SU-DHL-6 (cell line): ENCODE results near the gene OXT.

Source experiments
- H2AFZ ChIP-seq: fragments of 200-600 bp; sonication (generic); 2 replicates; pipeline ENCODE4 v1.6.1; 2014; ENCODE audit warnings: low read depth, mild to moderate bottlenecking, moderate library complexity, mixed read lengths, antibody characterized with exemption, low read length; ENCODE audit not compliant: severe bottlenecking
- H3F3A ChIP-seq: fragments of 200-600 bp; shearing (Covaris generic); 2 replicates; pipeline ENCODE4 v1.6.0; 2016; ENCODE audit warnings: antibody characterized with exemption, mild to moderate bottlenecking; ENCODE audit not compliant: insufficient read depth
- H3K27ac ChIP-seq: fragments of 200-600 bp; sonication (generic); 2 replicates; pipeline ENCODE4 v1.5.1; 2016; ENCODE audit warnings: low read depth, mild to moderate bottlenecking, low read length, moderate library complexity, mixed read lengths
- H3K27me3 ChIP-seq: fragments of 200-600 bp; sonication (generic), shearing (Covaris generic); 2 replicates; pipeline ENCODE4 v1.6.0; 2014; ENCODE audit warnings: mild to moderate bottlenecking, low read length
- H3K36me3 ChIP-seq: fragments of 200-600 bp; sonication (generic); 2 replicates; pipeline ENCODE4 v1.6.1; 2014; ENCODE audit warnings: mild to moderate bottlenecking, low read length, mixed read lengths
- H3K4me2 ChIP-seq: fragments of 300-600, 200-600 bp; shearing (Covaris generic), sonication (generic); 2 replicates; pipeline ENCODE4 v1.6.0; 2014; ENCODE audit warnings: low read length, low read depth, mild to moderate bottlenecking; ENCODE audit not compliant: poor library complexity, severe bottlenecking
- H3K4me3 ChIP-seq: fragments of 200-600 bp; sonication (generic); 2 replicates; pipeline ENCODE4 v1.5.1; 2014; ENCODE audit warnings: antibody characterized with exemption, low read length, mild to moderate bottlenecking, mixed read lengths; ENCODE audit not compliant: insufficient read depth, poor library complexity, severe bottlenecking
- H3K79me2 ChIP-seq: fragments of 200-600 bp; sonication (generic); 2 replicates; pipeline ENCODE4 v1.6.1; 2014; ENCODE audit warnings: mild to moderate bottlenecking, low read length, moderate library complexity; ENCODE audit not compliant: insufficient read depth
- H3K9ac ChIP-seq: fragments of 200-600 bp; sonication (generic); 2 replicates; pipeline ENCODE4 v1.7.0; 2014; ENCODE audit warnings: mild to moderate bottlenecking, low read length
- H3K9me2 ChIP-seq: fragments of 200-600 bp; sonication (generic); replicated peaks from 2 replicates; pipeline ENCODE4 v1.6.1; 2014; ENCODE audit warnings: low read length; ENCODE audit not compliant: insufficient read depth
- H3K9me3 ChIP-seq: fragments of 200-600 bp; sonication (generic); 2 replicates; pipeline ENCODE4 v1.6.1; 2014; ENCODE audit warnings: low read length, mixed read lengths; ENCODE audit not compliant: insufficient read depth
- H4K20me1 ChIP-seq: fragments of 200-600 bp; sonication (generic); 2 replicates; pipeline ENCODE4 v1.6.1; 2014; ENCODE audit warnings: low read depth, mild to moderate bottlenecking, antibody characterized with exemption, low read length, moderate library complexity, mixed read lengths
- EZH2phosphoT487 ChIP-seq: fragments of 200-600 bp; sonication (generic), shearing (Covaris generic); conservative IDR thresholded peaks from 2 replicates; pipeline ENCODE4 v1.6.1; 2018; ENCODE audit warnings: mild to moderate bottlenecking, antibody characterized with exemption, low read length, moderate library complexity, mixed read lengths
- TF ChIP-seq, protein P1 (sequence below): fragments of 200-600 bp; sonication (generic); IDR thresholded peaks from one replicate; pipeline ENCODE4 v1.5.1; 2017; ENCODE audit warnings: antibody characterized with exemption, mild to moderate bottlenecking, low read length, moderate library complexity; ENCODE audit not compliant: insufficient read depth, poor library complexity, severe bottlenecking

The OXT gene

DNA sequence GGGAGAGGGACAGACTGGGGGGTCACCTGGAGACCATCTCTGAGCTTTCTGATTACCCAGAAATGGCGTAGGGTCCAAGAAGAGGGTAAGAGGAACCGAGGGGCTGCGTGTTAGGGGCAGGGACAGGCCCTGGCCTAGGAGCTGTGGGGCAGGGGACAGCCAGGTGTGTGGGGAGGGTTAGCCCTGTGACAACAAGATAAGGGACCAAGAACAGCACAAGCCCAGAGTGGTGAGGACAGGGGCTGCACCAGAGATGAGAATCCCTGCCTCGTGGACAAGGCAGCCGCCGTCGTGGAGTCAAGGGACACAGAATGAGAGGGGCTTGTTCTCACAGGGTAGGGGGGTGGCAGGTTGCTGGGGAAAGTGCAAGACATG, 13.6 kb downstream of the OXT start:
- Histone ChIP-seq H3K4me2 (no peak overlapping the region), H2AFZ (no peak overlapping the region), H3K4me3 (no peak overlapping the region), H3K9ac (no peak overlapping the region), H3K79me2 (no peaks in the 10 kb centered on the region), H3K9me2 (no peaks in the 10 kb centered on the region), H3F3A (no peaks in the 10 kb centered on the region), H3K27ac (no peak overlapping the region), H3K27me3 (no peaks in the 10 kb centered on the region), H4K20me1 (no peaks in the 10 kb centered on the region), H3K36me3 (no peaks in the 10 kb centered on the region), H3K9me3 (no peaks in the 10 kb centered on the region)
- no peak for TF ChIP-seq EZH2phosphoT487

DNA sequence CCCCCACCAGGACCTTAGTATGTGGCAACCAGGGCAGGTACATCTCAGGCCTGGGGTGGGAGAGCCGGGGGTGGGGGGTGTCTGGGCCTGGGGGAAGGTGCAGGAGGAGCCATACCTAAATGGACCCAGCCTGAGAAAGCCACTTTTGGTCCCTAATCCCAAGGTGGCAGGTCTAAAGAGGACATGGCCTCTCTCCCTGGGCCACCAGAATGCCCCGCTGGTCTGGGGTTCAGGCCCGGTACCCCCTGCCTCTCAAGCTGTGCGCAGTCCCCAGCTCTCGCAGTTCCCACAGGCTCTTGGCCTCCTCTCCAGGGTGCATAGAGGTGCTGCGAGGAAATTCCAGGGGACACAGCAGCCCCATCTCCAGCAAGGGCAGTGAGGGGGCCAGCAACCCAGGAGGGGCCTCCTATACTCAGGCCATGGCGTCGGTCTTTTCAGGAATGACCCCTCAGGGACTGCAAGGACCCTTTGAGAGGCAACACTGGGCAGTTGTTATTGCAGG, 14.2 kb downstream of the OXT start:
- Histone ChIP-seq H3K9me3 (no peaks in the 10 kb centered on the region), H3K9me2 (no peaks in the 10 kb centered on the region), H3K4me3 (no peak overlapping the region), H3K27ac (no peak overlapping the region), H3K79me2 (no peaks in the 10 kb centered on the region), H3K27me3 (no peaks in the 10 kb centered on the region), H3K9ac (no peak overlapping the region), H3K4me2 (no peak overlapping the region), H2AFZ (no peak overlapping the region), H4K20me1 (no peaks in the 10 kb centered on the region), H3K36me3 (no peaks in the 10 kb centered on the region), H3F3A (no peaks in the 10 kb centered on the region)
- TF ChIP-seq, protein P1, sequence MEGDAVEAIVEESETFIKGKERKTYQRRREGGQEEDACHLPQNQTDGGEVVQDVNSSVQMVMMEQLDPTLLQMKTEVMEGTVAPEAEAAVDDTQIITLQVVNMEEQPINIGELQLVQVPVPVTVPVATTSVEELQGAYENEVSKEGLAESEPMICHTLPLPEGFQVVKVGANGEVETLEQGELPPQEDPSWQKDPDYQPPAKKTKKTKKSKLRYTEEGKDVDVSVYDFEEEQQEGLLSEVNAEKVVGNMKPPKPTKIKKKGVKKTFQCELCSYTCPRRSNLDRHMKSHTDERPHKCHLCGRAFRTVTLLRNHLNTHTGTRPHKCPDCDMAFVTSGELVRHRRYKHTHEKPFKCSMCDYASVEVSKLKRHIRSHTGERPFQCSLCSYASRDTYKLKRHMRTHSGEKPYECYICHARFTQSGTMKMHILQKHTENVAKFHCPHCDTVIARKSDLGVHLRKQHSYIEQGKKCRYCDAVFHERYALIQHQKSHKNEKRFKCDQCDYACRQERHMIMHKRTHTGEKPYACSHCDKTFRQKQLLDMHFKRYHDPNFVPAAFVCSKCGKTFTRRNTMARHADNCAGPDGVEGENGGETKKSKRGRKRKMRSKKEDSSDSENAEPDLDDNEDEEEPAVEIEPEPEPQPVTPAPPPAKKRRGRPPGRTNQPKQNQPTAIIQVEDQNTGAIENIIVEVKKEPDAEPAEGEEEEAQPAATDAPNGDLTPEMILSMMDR = no peak
- no peak for TF ChIP-seq EZH2phosphoT487

DNA sequence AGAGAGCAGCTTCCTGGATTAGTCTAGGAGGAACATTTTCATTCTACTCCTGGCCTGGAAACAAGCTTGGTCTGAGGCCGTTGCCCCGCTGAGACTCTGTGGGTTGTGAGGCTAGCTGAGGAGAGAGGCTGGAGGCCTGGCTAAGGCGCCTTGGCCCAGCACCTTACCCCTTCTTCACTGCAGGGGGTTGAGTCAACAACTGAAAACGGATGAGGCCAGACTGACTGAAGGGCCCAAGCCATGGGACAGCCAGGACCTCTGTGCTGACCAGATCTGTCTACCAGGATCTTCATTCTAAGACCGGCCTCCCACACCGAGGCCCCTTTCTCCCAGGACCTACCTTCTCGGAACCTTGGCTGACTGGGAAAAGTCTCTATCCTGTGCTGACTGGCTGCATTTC, 16.6 kb downstream of the OXT start:
- no peaks in the 10 kb centered on the region for H3K79me2 ChIP-seq

DNA sequence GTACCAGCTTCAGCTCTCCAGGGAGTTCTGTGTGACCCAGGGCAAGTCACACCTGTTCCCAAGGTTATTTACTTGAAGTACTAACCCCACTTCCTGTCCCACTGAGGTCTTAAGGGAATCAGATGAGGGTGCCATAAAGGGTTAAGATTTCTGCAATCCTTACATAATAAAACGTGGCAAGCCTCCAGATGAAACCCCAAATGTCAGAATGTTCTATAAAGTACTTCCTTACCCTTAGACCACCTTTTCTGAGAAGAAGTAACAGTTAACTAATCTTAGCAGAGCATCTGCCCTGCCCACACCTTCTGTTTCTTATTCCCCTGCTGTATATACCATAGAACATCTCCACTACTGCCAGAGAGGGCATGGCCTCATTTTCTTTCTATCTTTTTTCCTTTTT, 19.1 kb downstream of the OXT start:
- Histone ChIP-seq H3K9ac (no peak overlapping the region), H3K4me2 (no peak overlapping the region), H3K36me3 (no peaks in the 10 kb centered on the region), H3K4me3 (no peak overlapping the region), H3K9me2 (no peaks in the 10 kb centered on the region), H4K20me1 (no peaks in the 10 kb centered on the region), H3K27ac (no peak overlapping the region), H3K79me2 (no peaks in the 10 kb centered on the region), H3K27me3 (no peaks in the 10 kb centered on the region), H3F3A (no peaks in the 10 kb centered on the region), H3K9me3 (no peaks in the 10 kb centered on the region), H2AFZ (no peak overlapping the region)
- no peak for TF ChIP-seq EZH2phosphoT487
- TF ChIP-seq, protein P1 = no peak

More for the DNA sequence above, 16.6 kb downstream of the OXT start:
- Histone ChIP-seq H3K4me2 (no peak overlapping the region), H3K4me3 (no peak overlapping the region), H3K27me3 (no peaks in the 10 kb centered on the region), H3K27ac (no peak overlapping the region), H4K20me1 (no peaks in the 10 kb centered on the region), H3F3A (no peaks in the 10 kb centered on the region), H2AFZ (no peak overlapping the region), H3K9ac (no peak overlapping the region), H3K9me2 (no peaks in the 10 kb centered on the region), H3K36me3 (no peaks in the 10 kb centered on the region), H3K9me3 (no peaks in the 10 kb centered on the region)
- no peak for TF ChIP-seq EZH2phosphoT487
- TF ChIP-seq, protein P1 = no peak
